Measurements from ENCODE around the gene PSMB5. TPM values are rescaled to one million over a fixed set of nuclear protein-coding genes. Genes with fewer than 3 reads are reported as not detected.

Gene PSMB5
- total and polyA plus RNA-seq, 2 of the 13 experiments (the other 11 are each of a cell fraction or from before 2014, with no cell fraction given), result 705 to 871 TPM

GRCh38 chr14:22977684-22978486, 56.8 kb downstream of the PSMB5 start (continued):
- TF ChIP-seq ZXDC (CRISPR knock-in tag; IDR thresholded peaks at IDR 0.05) (no peak), RELA (CRISPR knock-in tag; IDR thresholded peaks at IDR 0.05) (peak; percentile 57; the same call in 1 of the 2 replicates), POGZ (CRISPR knock-in tag; IDR thresholded peaks at IDR 0.05) (no peak), NR3C1 (CRISPR knock-in tag; IDR thresholded peaks at IDR 0.05) (no peak), CBX5 (CRISPR knock-in tag; IDR thresholded peaks at IDR 0.05; ENCODE audit: borderline replicate concordance) (peak; percentile 92), NFE2 (CRISPR knock-in tag; IDR thresholded peaks at IDR 0.05) (no peak), ZNF281 (CRISPR knock-in tag; IDR thresholded peaks at IDR 0.05; ENCODE audit: borderline replicate concordance) (peak; percentile 96), ZNF713 (CRISPR knock-in tag; IDR thresholded peaks at IDR 0.05) (0 out of 2 replicates have a peak, but pooled peaks have one; percentile 22), ZNF253 (CRISPR knock-in tag; IDR thresholded peaks at IDR 0.05; ENCODE audit: borderline replicate concordance) (no peak), NR0B2 (CRISPR knock-in tag; IDR thresholded peaks at IDR 0.05) (no peak), MIXL1 (CRISPR knock-in tag; IDR thresholded peaks at IDR 0.05) (peak; percentile 94), ZNF407 (CRISPR knock-in tag; IDR thresholded peaks at IDR 0.05; ENCODE audit: not compliant biosample characterization) (peak; percentile 26), RAD21 (CRISPR knock-in tag; IDR thresholded peaks at IDR 0.05) (peak; percentile 17), KLF12 (CRISPR knock-in tag; IDR thresholded peaks at IDR 0.05; ENCODE audit: borderline replicate concordance) (no peak), RAD51 (IDR thresholded peaks at IDR 0.05; ENCODE audit: borderline replicate concordance) (0 out of 2 replicates have a peak, but pooled peaks have one; percentile 19)
